ENCODE results near the gene ADAMTS2.

ADAMTS2 gene

GRCh38 chr5:179309751-179310320 is 35.4 kb downstream of the ADAMTS2 start:
- no peak overlapping the region for H3K4me3 ChIP-seq (ENCODE audit: low read depth, low read length)
- TF ChIP-seq, protein P1, sequence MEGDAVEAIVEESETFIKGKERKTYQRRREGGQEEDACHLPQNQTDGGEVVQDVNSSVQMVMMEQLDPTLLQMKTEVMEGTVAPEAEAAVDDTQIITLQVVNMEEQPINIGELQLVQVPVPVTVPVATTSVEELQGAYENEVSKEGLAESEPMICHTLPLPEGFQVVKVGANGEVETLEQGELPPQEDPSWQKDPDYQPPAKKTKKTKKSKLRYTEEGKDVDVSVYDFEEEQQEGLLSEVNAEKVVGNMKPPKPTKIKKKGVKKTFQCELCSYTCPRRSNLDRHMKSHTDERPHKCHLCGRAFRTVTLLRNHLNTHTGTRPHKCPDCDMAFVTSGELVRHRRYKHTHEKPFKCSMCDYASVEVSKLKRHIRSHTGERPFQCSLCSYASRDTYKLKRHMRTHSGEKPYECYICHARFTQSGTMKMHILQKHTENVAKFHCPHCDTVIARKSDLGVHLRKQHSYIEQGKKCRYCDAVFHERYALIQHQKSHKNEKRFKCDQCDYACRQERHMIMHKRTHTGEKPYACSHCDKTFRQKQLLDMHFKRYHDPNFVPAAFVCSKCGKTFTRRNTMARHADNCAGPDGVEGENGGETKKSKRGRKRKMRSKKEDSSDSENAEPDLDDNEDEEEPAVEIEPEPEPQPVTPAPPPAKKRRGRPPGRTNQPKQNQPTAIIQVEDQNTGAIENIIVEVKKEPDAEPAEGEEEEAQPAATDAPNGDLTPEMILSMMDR (IDR thresholded peaks at IDR 0.05; ENCODE audit: insufficient read depth, low read depth, low read length, missing control alignments), result no peak
- DNase-seq (ENCODE audit: low read depth), result no peak

GRCh38 chr5:179309383-179309670 is 35.9 kb downstream of the ADAMTS2 start:
- TF ChIP-seq, protein P1 (IDR thresholded peaks at IDR 0.05; ENCODE audit: insufficient read depth, low read depth, low read length, missing control alignments), result no peak
- DNase-seq (ENCODE audit: low read depth), result no peak
- H3K4me3 ChIP-seq (ENCODE audit: low read depth, low read length), result no peak overlapping the region

- no peak overlapping the region for H3K4me3 ChIP-seq (ENCODE audit: low read depth, low read length)
- TF ChIP-seq, protein P1 (IDR thresholded peaks at IDR 0.05; ENCODE audit: insufficient read depth, low read depth, low read length, missing control alignments), result no peak
- DNase-seq (ENCODE audit: low read depth), result no peak
Measured at GRCh38 chr5:179308563-179309382, 36.5 kb downstream of the ADAMTS2 start.

- TF ChIP-seq, protein P1 (IDR thresholded peaks at IDR 0.05; ENCODE audit: insufficient read depth, low read depth, low read length, missing control alignments), result no peak
- no peak overlapping the region for H3K4me3 ChIP-seq (ENCODE audit: low read depth, low read length)
- DNase-seq (ENCODE audit: low read depth), result no peak
Measured at GRCh38 chr5:179307931-179308471, 37.3 kb downstream of the ADAMTS2 start.

DNA sequence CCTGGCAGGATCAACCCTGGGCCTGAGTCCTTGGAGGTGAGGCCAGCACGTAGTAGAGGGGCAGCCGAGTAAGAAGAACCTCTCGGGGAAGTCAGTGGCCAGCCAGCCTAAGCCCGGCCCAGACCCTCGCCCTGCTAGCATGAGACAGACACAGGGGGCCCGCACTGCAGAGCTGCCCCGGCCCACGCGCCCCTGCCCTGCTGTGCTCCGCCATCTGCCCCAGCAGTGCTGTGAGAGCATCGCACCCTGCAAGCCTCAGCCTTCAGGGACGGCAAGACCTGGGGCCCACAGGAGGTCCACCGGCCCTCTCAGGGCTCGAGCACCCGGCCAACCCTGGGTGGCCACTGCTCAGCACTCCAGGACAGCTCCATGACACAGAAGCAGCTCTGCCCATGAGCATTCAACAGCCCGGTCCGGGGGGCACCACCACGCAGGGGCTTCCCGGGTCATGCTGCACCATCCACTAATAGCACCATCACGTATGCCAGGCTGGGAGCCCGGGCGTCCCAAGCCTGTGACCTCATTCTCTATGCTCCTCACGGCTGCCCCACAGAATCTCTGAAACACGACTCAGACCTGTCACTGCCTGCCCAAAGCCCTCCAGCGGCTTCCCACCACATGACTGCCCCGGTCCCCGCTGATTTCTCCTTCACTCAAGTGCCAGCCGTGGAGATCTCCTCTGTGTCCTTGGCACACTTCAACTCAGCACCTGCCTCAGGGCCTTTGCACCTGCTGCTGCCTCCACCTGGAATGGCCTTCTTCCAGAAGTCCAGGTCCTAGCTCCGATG is 38.1 kb downstream of the ADAMTS2 start:
- TF ChIP-seq, protein P1 (IDR thresholded peaks at IDR 0.05; ENCODE audit: insufficient read depth, low read depth, low read length, missing control alignments), result no peak
- H3K4me3 ChIP-seq (ENCODE audit: low read depth, low read length), result no peak overlapping the region
- DNase-seq (ENCODE audit: low read depth), result no peak

GRCh38 chr5:179306191-179307012 is 38.9 kb downstream of the ADAMTS2 start:
- no peak for DNase-seq (ENCODE audit: low read depth)
- H3K4me3 ChIP-seq (ENCODE audit: low read depth, low read length), result no peak overlapping the region
- TF ChIP-seq, protein P1 (IDR thresholded peaks at IDR 0.05; ENCODE audit: insufficient read depth, low read depth, low read length, missing control alignments), result no peak
